IPS DF 6.9 (cell line): ENCODE results near the gene PPCDC.

Source experiments
- DNase-seq: peaks from one replicate; pipeline ENCODE4 v3.0.0-alpha.2; 2013; ENCODE audit warnings: low read depth, low spot score
- H3K27ac ChIP-seq: one replicate; pipeline ENCODE4 v1.5.1; 2013; ENCODE audit warnings: low read length, control low read depth
- H3K27me3 ChIP-seq: 2 replicates; pipeline ENCODE4 v1.6.1; 2013; ENCODE audit warnings: mild to moderate bottlenecking, low read length; ENCODE audit not compliant: control insufficient read depth, insufficient read depth
- H3K36me3 ChIP-seq: 2 replicates; pipeline ENCODE4 v1.6.1; 2013; ENCODE audit warnings: low read length; ENCODE audit not compliant: control insufficient read depth, insufficient read depth
- H3K4me1 ChIP-seq: 2 replicates; pipeline ENCODE4 v1.6.1; 2013; ENCODE audit warnings: low read length; ENCODE audit not compliant: control insufficient read depth, insufficient read depth
- H3K4me3 ChIP-seq: 2 replicates; pipeline ENCODE4 v1.5.1; 2013; ENCODE audit warnings: mild to moderate bottlenecking, low read length
- H3K9me3 ChIP-seq: 2 replicates; pipeline ENCODE4 v1.6.1; 2013; ENCODE audit warnings: low read length, inconsistent platforms; ENCODE audit not compliant: control insufficient read depth, insufficient read depth
- WGBS: extraction: QIAGEN DNeasy Blood & Tissue Kit; methylation state at CpG from one replicate; pipeline ENCODE4 v1.1.7; 2013; ENCODE audit warnings: mixed read lengths, missing lambda C conversion rate; ENCODE audit not compliant: insufficient read length, insufficient coverage; 5-methylcytosine and 5-hydroxymethylcytosine counted together

The PPCDC gene

GRCh38 chr15:75008629-75009326 lies 14.6 kb upstream of the PPCDC start:
- H3K4me1 ChIP-seq = no peaks in the 10 kb centered on the region
- no CpG with 5 or more reads among the region's 6 CpGs for WGBS
- no peak for DNase-seq
- H3K4me3 ChIP-seq = no peak overlapping the region
- H3K27me3 ChIP-seq = no peaks in the 10 kb centered on the region
- H3K9me3 ChIP-seq = no peaks in the 10 kb centered on the region
- H3K27ac ChIP-seq = no peak overlapping the region
- H3K36me3 ChIP-seq = no peaks in the 10 kb centered on the region

- no CpG with 5 or more reads among the region's 15 CpGs for whole genome bisulfite sequencing
- Histone ChIP-seq H3K4me3 (no peak overlapping the region), H3K9me3 (no peaks in the 10 kb centered on the region), H3K36me3 (peaks cover 5% of the 10 kb centered on the region; the same call in 1 of the 2 replicates), H3K27me3 (no peaks in the 10 kb centered on the region), H3K4me1 (no peaks in the 10 kb centered on the region), H3K27ac (no peak overlapping the region)
- DNase-seq = no peak
Measured at GRCh38 chr15:75016431-75016830, 7.0 kb upstream of the PPCDC start.

GRCh38 chr15:75019916-75020315 lies 3.5 kb upstream of the PPCDC start:
- Histone ChIP-seq H3K27me3 (no peaks in the 10 kb centered on the region), H3K4me1 (no peaks in the 10 kb centered on the region), H3K36me3 (peaks cover 5% of the 10 kb centered on the region; the same call in 1 of the 2 replicates), H3K4me3 (no peak overlapping the region), H3K9me3 (no peaks in the 10 kb centered on the region), H3K27ac (no peak overlapping the region)
- no CpG with 5 or more reads among the region's 3 CpGs for WGBS
- no peak for DNase-seq

GRCh38 chr15:75021341-75021740 lies 2.0 kb upstream of the PPCDC start:
- no peaks in the 10 kb centered on the region for H3K4me1 ChIP-seq
- no peak for DNase-seq

GRCh38 chr15:75022783-75023180 lies 608 bp upstream of the PPCDC start:
- no peaks in the 10 kb centered on the region for H3K27me3 ChIP-seq
- no peak for DNase-seq
- no peaks in the 10 kb centered on the region for H3K4me1 ChIP-seq
- H3K36me3 ChIP-seq = peaks cover under 1% of the 10 kb centered on the region; the same call in 1 of the 2 replicates
- WGBS = no CpG with 5 or more reads among the region's 2 CpGs
- H3K9me3 ChIP-seq = no peaks in the 10 kb centered on the region
- H3K27ac ChIP-seq = no peak overlapping the region
- no peak overlapping the region for H3K4me3 ChIP-seq

More at GRCh38 chr15:75021341-75021740, 2.0 kb upstream of the PPCDC start:
- no peaks in the 10 kb centered on the region for H3K27me3 ChIP-seq
- no peaks in the 10 kb centered on the region for H3K9me3 ChIP-seq
- no CpG with 5 or more reads among the region's 8 CpGs for WGBS
- peaks cover 4% of the 10 kb centered on the region; the same call in 1 of the 2 replicates for H3K36me3 ChIP-seq
- H3K27ac ChIP-seq = no peak overlapping the region
- no peak overlapping the region for H3K4me3 ChIP-seq

- H3K4me1 ChIP-seq = no peaks in the 10 kb centered on the region
- no peak overlapping the region for H3K27ac ChIP-seq
- H3K27me3 ChIP-seq = no peaks in the 10 kb centered on the region
- no peaks in the 10 kb centered on the region for H3K36me3 ChIP-seq
- no peaks in the 10 kb centered on the region for H3K9me3 ChIP-seq
- no CpG with 5 or more reads among the region's 12 CpGs for WGBS
- H3K4me3 ChIP-seq = peak overlapping the region; percentile 72
- no peak for DNase-seq
Measured at GRCh38 chr15:75023872-75024636, 664 bp downstream of the PPCDC start.

- Histone ChIP-seq H3K27ac (no peak overlapping the region), H3K27me3 (no peaks in the 10 kb centered on the region), H3K4me3 (no peak overlapping the region), H3K36me3 (no peaks in the 10 kb centered on the region), H3K9me3 (no peaks in the 10 kb centered on the region), H3K4me1 (peaks cover 2% of the 10 kb centered on the region; the same call in 1 of the 2 replicates)
- DNase-seq = no peak
- WGBS = no CpG with 5 or more reads among the region's 3 CpGs
Measured at GRCh38 chr15:75025107-75025506, 1.7 kb downstream of the PPCDC start.

- H3K9me3 ChIP-seq = no peaks in the 10 kb centered on the region
- H3K4me3 ChIP-seq = no peak overlapping the region
- H3K27ac ChIP-seq = no peak overlapping the region
- H3K27me3 ChIP-seq = no peaks in the 10 kb centered on the region
- H3K4me1 ChIP-seq = peaks cover 4% of the 10 kb centered on the region; the same call in 1 of the 2 replicates
- no peak for DNase-seq
- WGBS = no CpG with 5 or more reads among the region's 5 CpGs
- H3K36me3 ChIP-seq = no peaks in the 10 kb centered on the region
Measured at GRCh38 chr15:75025548-75026260, 2.3 kb downstream of the PPCDC start.

- H3K9me3 ChIP-seq = no peaks in the 10 kb centered on the region
- no peak for DNase-seq
- no CpG with 5 or more reads among the region's 7 CpGs for WGBS
- H3K4me3 ChIP-seq = no peak overlapping the region
- H3K27me3 ChIP-seq = no peaks in the 10 kb centered on the region
- H3K4me1 ChIP-seq = peaks cover 4% of the 10 kb centered on the region; the same call in 1 of the 2 replicates
- no peaks in the 10 kb centered on the region for H3K36me3 ChIP-seq
- H3K27ac ChIP-seq = no peak overlapping the region
Measured at GRCh38 chr15:75027551-75027950, 4.2 kb downstream of the PPCDC start.

GRCh38 chr15:75028991-75029377 lies 5.6 kb downstream of the PPCDC start:
- Histone ChIP-seq H3K9me3 (no peaks in the 10 kb centered on the region), H3K27ac (no peak overlapping the region), H3K36me3 (no peaks in the 10 kb centered on the region), H3K4me1 (peaks cover 4% of the 10 kb centered on the region), H3K27me3 (no peaks in the 10 kb centered on the region), H3K4me3 (no peak overlapping the region)
- no CpG with 5 or more reads among the region's 4 CpGs for WGBS
- DNase-seq = no peak
